SK-N-SH treated with all-trans-retinoic acid at 6 μM for 48 hours (cell line): Measurements from ENCODE around the gene IGFBP4.

Experiments used
- ATAC-seq: fragments of 200-7000 bp; cut with Tn5 transposase; 3 replicates; pipeline ENCODE4 v1.9.1; 2020; ENCODE audit warnings: mild to moderate bottlenecking, moderate library complexity
- ARNTL ChIP-seq: fragments of 450-650 bp; formaldehyde crosslinking; IDR thresholded peaks from 2 replicates; pipeline ENCODE4 v1.5.0; 2020; ENCODE audit warnings: low read depth, mild to moderate bottlenecking, moderate library complexity, borderline replicate concordance
- BACH2 ChIP-seq: fragments of 250-450 bp; sonication (Bioruptor Pico); IDR thresholded peaks from 2 replicates; pipeline ENCODE4 v1.9.0; 2021; ENCODE audit warnings: mild to moderate bottlenecking, borderline replicate concordance
- CSDC2 ChIP-seq: fragments of 250-450 bp; sonication (Bioruptor Pico); IDR thresholded peaks from 2 replicates; pipeline ENCODE4 v1.5.0; 2020; ENCODE audit warnings: mild to moderate bottlenecking, moderate library complexity
- ESRRG ChIP-seq: fragments of 250-450 bp; sonication (Bioruptor Pico); IDR thresholded peaks from 2 replicates; pipeline ENCODE4 v1.6.1; 2021; ENCODE audit warnings: mild to moderate bottlenecking
- GLIS3 ChIP-seq: fragments of 250-450 bp; sonication (Bioruptor Pico); IDR thresholded peaks from 2 replicates; pipeline ENCODE4 v1.5.0; 2020; ENCODE audit warnings: mild to moderate bottlenecking, moderate library complexity
- ISL1 ChIP-seq: fragments of 250-450 bp; sonication (Bioruptor Pico); IDR thresholded peaks from 2 replicates; pipeline ENCODE4 v2.1.2; 2022; ENCODE audit warnings: mild to moderate bottlenecking, moderate library complexity
- OSR1 ChIP-seq: fragments of 250-450 bp; sonication (Bioruptor Pico); IDR thresholded peaks from 2 replicates; pipeline ENCODE4 v1.8.0; 2022; ENCODE audit warnings: moderate library complexity, mild to moderate bottlenecking, inconsistent platforms
- POU6F1 ChIP-seq: fragments of 250-450 bp; sonication (Bioruptor Pico); IDR thresholded peaks from 2 replicates; pipeline ENCODE4 v1.8.0; 2021; ENCODE audit warnings: low read depth, mild to moderate bottlenecking, moderate library complexity, borderline replicate concordance
- PPARA ChIP-seq: fragments of 250-450 bp; sonication (Bioruptor Pico); IDR thresholded peaks from 2 replicates; pipeline ENCODE4 v1.5.0; 2020; ENCODE audit warnings: mild to moderate bottlenecking, borderline replicate concordance
- RARB ChIP-seq: fragments of 250-450 bp; sonication (Bioruptor Pico); IDR thresholded peaks from 2 replicates; pipeline ENCODE4 v1.8.0; 2021; ENCODE audit warnings: mild to moderate bottlenecking, moderate library complexity
- SNAI2 ChIP-seq: fragments of 250-450 bp; sonication (Bioruptor Pico); IDR thresholded peaks from 2 replicates; pipeline ENCODE4 v1.5.0; 2020; ENCODE audit warnings: mild to moderate bottlenecking, moderate library complexity
- TCF4 ChIP-seq: fragments of 250-450 bp; sonication (Bioruptor Pico); IDR thresholded peaks from 2 replicates; pipeline ENCODE4 v1.8.0; 2021; ENCODE audit warnings: mild to moderate bottlenecking, moderate library complexity, borderline replicate concordance
- TOX ChIP-seq: fragments of 250-450 bp; sonication (Bioruptor Pico); IDR thresholded peaks from 2 replicates; pipeline ENCODE4 v1.8.0; 2021; ENCODE audit warnings: mild to moderate bottlenecking, moderate library complexity, borderline replicate concordance
- TSHZ2 ChIP-seq: fragments of 250-450 bp; sonication (Bioruptor Pico); IDR thresholded peaks from 2 replicates; pipeline ENCODE4 v1.5.0; 2020; ENCODE audit warnings: mild to moderate bottlenecking, moderate library complexity
- ZC3H10 ChIP-seq: fragments of 250-450 bp; sonication (Bioruptor Pico); IDR thresholded peaks from 2 replicates; pipeline ENCODE4 v1.5.1; 2021; ENCODE audit warnings: mild to moderate bottlenecking, moderate library complexity
- ZFP3 ChIP-seq: fragments of 250-450 bp; sonication (Bioruptor Pico); IDR thresholded peaks from 2 replicates; pipeline ENCODE4 v1.5.0; 2020; ENCODE audit warnings: mild to moderate bottlenecking, moderate library complexity
- ZFP30 ChIP-seq: fragments of 450-650 bp; formaldehyde crosslinking; IDR thresholded peaks from 2 replicates; pipeline ENCODE4 v1.5.0; 2022; ENCODE audit warnings: mild to moderate bottlenecking, moderate library complexity
- ZNF70 ChIP-seq: fragments of 450-650 bp; formaldehyde crosslinking; IDR thresholded peaks from 2 replicates; pipeline ENCODE4 v1.5.0; 2020; ENCODE audit warnings: mild to moderate bottlenecking, moderate library complexity
- ZNF8 ChIP-seq: fragments of 450-650 bp; formaldehyde crosslinking; IDR thresholded peaks from 2 replicates; pipeline ENCODE4 v1.5.0; 2020; ENCODE audit warnings: mild to moderate bottlenecking, moderate library complexity
- TF ChIP-seq, protein P1 (sequence below): fragments of 250-450 bp; sonication (Bioruptor Pico); IDR thresholded peaks from 2 replicates; pipeline ENCODE4 v1.5.1; 2021; ENCODE audit warnings: mild to moderate bottlenecking, moderate library complexity

IGFBP4 gene

GRCh38 chr17:40468560-40468959 lies 25.3 kb downstream of the IGFBP4 start (continued):
- TF ChIP-seq BACH2 (CRISPR knock-in tag) (no peak), OSR1 (CRISPR knock-in tag) (no peak), TCF4 (CRISPR knock-in tag) (no peak), PPARA (CRISPR knock-in tag) (no peak)

DNA sequence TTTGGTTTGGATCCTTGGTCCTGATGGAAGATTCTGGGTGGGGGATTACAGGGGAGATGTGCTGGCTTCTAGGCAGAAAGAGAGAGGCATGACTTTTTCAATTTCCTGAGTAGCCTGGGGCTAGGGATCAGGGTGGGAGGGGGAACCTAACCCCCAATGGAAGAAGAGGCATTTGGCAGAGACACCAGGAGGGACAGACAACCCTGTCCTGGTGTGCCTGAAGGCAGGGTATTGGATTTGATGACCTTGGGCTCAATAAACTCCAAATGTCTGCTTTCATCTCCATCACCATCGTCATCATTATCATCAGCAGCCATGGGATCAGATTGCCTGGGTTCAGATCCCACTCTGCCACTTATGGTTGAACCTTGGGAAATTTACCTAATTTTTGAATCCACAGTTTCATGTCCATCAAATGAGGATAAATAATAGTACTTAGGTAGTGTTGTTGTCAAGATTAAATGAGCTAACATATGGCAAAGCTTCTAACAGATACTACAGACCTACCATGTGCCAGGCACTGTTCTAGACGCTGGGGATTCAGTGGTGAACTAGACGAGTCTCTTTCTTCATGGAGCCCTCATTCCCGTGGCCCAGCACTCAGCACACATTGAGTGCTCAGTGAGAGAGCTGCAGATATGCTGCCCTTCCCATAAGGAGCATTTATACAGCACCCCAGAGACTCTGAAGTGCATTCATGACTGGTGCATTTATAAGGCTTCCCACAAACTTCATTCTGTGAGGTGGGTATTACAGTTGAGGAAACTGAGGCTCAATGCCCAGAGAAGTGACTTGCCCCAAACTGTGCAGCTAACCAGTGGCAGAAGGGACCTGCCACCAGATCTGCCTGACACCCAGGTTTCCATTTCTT lies 26.8 kb downstream of the IGFBP4 start:
- ATAC-seq = no peak
- no peak for TF ChIP-seq CSDC2 (CRISPR knock-in tag)
- TF ChIP-seq, protein P1, sequence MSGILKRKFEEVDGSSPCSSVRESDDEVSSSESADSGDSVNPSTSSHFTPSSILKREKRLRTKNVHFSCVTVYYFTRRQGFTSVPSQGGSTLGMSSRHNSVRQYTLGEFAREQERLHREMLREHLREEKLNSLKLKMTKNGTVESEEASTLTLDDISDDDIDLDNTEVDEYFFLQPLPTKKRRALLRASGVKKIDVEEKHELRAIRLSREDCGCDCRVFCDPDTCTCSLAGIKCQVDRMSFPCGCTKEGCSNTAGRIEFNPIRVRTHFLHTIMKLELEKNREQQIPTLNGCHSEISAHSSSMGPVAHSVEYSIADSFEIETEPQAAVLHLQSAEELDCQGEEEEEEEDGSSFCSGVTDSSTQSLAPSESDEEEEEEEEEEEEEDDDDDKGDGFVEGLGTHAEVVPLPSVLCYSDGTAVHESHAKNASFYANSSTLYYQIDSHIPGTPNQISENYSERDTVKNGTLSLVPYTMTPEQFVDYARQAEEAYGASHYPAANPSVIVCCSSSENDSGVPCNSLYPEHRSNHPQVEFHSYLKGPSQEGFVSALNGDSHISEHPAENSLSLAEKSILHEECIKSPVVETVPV = no peak
- no peak for TF ChIP-seq ZNF70 (CRISPR knock-in tag)
- TF ChIP-seq PPARA (CRISPR knock-in tag) = no peak
- no peak for TF ChIP-seq BACH2 (CRISPR knock-in tag)
- TF ChIP-seq OSR1 (CRISPR knock-in tag) = no peak
- no peak for TF ChIP-seq GLIS3 (CRISPR knock-in tag)
- no peak for TF ChIP-seq TOX
- no peak for TF ChIP-seq TSHZ2 (CRISPR knock-in tag)
- no peak for TF ChIP-seq TCF4 (CRISPR knock-in tag)
- TF ChIP-seq SNAI2 (CRISPR knock-in tag) = no peak
- TF ChIP-seq ZFP3 (CRISPR knock-in tag) = no peak
- no peak for TF ChIP-seq ZFP30 (CRISPR knock-in tag)
- TF ChIP-seq POU6F1 (CRISPR knock-in tag) = no peak

GRCh38 chr17:40470932-40471828 lies 27.9 kb downstream of the IGFBP4 start:
- peak; percentile 86 for ATAC-seq
- no peak for TF ChIP-seq SNAI2 (CRISPR knock-in tag)
- TF ChIP-seq BACH2 (CRISPR knock-in tag) = no peak
- no peak for TF ChIP-seq RARB (CRISPR knock-in tag)
- no peak for TF ChIP-seq ESRRG (CRISPR knock-in tag)
- TF ChIP-seq TCF4 (CRISPR knock-in tag) = no peak
- TF ChIP-seq, all 23 proteins: peak for 0

GRCh38 chr17:40471846-40472732 lies 28.8 kb downstream of the IGFBP4 start:
- peak; percentile 15 for ATAC-seq
- TF ChIP-seq, protein P1 = no peak
- TF ChIP-seq ARNTL (CRISPR knock-in tag) = no peak
- no peak for TF ChIP-seq ZFP30 (CRISPR knock-in tag)
- no peak for TF ChIP-seq CSDC2 (CRISPR knock-in tag)
- no peak for TF ChIP-seq RARB (CRISPR knock-in tag)
- TF ChIP-seq ZNF8 (CRISPR knock-in tag) = no peak
- TF ChIP-seq ISL1 (CRISPR knock-in tag) = no peak
- no peak for TF ChIP-seq ZNF70 (CRISPR knock-in tag)
- TF ChIP-seq ESRRG (CRISPR knock-in tag) = no peak
- TF ChIP-seq ZC3H10 = no peak
- no peak for TF ChIP-seq POU6F1 (CRISPR knock-in tag)
- no peak for TF ChIP-seq PPARA (CRISPR knock-in tag)
- no peak for TF ChIP-seq TCF4 (CRISPR knock-in tag)
- TF ChIP-seq BACH2 (CRISPR knock-in tag) = no peak
